Memory B cell (primary cell): ENCODE measurements around the gene ABHD11.
"Not testable (repeated sequence)": the region's sequence is repeated elsewhere in the genome, so short reads cannot be mapped to it uniquely, and the experiment has no call there.

Source experiments
- ATAC-seq: fragments of 150-1000 bp; cut with Tn5 transposase; 2 replicates; pipeline ENCODE4 v1.10.0; 2021; ENCODE audit warnings: low read depth, mild to moderate bottlenecking, moderate library complexity
- DNase-seq, 2 donors: peaks; one replicate each; pipeline ENCODE4 v3.0.0; 2022; ENCODE audit warnings: low spot score in 2 of 2
- H3K27ac Mint-ChIP-seq: one replicate; pipeline ENCODE4 v1.8.0; 2022; ENCODE audit warnings: mild to moderate bottlenecking, moderate library complexity, mixed read lengths
- H3K27me3 Mint-ChIP-seq: one replicate; pipeline ENCODE4 v1.8.0; 2022; ENCODE audit warnings: mixed read lengths
- H3K36me3 Mint-ChIP-seq: one replicate; pipeline ENCODE4 v1.8.0; 2022; ENCODE audit warnings: mild to moderate bottlenecking, mixed read lengths
- H3K4me1 Mint-ChIP-seq: one replicate; pipeline ENCODE4 v1.8.0; 2022; ENCODE audit warnings: mixed read lengths
- H3K4me3 Mint-ChIP-seq: one replicate; pipeline ENCODE4 v1.8.0; 2022; ENCODE audit warnings: mild to moderate bottlenecking, moderate library complexity, mixed read lengths
- H3K9me3 Mint-ChIP-seq: one replicate; pipeline ENCODE4 v1.8.0; 2022; ENCODE audit warnings: mixed read lengths

Gene ABHD11

DNA sequence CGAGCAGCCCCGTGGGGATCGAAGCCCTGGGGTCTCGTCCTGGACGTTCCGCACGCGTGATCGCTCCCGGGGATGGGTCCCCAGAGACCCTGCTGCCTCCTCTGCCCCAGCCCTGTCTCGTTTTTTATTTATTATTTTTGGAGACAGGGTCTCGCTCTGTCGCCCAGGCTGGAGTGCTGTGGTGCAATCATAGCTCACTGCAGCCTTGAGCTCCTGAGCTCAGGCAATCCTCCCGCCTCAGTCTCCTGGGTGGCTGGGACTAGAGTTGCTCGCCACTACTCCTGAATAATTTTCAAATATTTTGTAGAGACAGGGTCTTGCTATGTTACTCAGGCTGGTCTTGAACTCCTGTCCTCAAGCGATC lies 18.8 kb downstream of the ABHD11 start:
- DNase-seq (no peak), ATAC-seq (peak; percentile 13)
- Mint-ChIP-seq H3K4me1 (peaks cover 16% of the 10 kb centered on the region), H3K4me3 (peak overlapping the region; percentile 84), H3K9me3 (no peaks in the 10 kb centered on the region), H3K36me3 (no peaks in the 10 kb centered on the region), H3K27ac (peak overlapping the region; percentile 1), H3K27me3 (peaks cover 8% of the 10 kb centered on the region)

DNA sequence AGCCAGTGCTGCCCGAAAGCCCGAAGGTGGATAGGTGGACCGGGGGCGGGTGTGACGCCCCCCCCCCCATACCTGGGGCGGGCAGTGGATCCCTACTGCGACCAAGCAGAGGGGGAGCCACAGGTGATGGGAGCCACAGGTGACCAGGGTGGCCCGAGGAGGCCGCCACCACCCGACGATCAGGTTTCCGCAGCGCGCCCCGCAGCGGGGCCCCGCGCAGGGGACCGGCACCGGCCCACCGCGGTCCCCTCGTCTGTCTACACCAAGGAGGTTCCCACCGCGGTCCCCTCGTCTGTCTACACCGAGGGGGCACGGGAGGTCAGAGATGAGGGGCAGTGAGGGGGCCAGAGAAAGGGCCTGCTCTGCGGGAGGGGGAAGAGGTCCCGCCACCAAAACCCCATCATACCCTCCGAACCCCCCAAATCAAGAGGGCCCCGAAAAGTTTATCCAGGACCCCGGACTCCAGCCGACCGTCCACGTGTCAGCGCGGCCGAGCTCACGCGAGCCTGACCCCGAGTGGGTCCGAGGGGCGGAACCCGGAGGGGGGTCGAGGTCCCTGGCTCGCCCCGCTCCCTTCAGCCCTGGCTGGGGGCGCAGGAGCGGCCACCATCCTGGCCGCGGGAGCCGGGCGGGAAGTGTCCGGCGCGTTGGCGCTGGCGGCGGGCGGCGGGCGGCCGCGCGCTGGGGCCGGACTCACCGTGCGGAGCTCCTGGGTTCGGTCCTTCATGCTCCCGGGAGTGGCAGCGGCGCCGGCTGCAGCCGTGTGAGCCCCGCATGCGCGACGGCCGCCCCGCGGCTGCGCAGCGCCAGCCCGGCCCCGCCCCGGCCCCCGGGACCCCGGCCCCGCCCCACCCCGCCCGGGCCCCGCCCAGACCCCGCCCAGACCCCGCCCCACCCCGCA lies 19.4 kb downstream of the ABHD11 start, which contains the start of gene STX1A:
STX1A (minus strand) TSS at position 765 of the 901 bp plus-strand sequence; CDS start at position 727, 38 bp downstream.
- H3K4me1 Mint-ChIP-seq: peaks cover 16% of the 10 kb centered on the region
- peak within 1 kb of the TSS; percentile 84 for H3K4me3 Mint-ChIP-seq
- no peaks in the 10 kb centered on the region for H3K9me3 Mint-ChIP-seq
- H3K27me3 Mint-ChIP-seq: peaks cover 8% of the 10 kb centered on the region
- DNase-seq: peak; percentile 59 to 69
- peak within 1 kb of the TSS; percentile 1 for H3K27ac Mint-ChIP-seq
- no peaks in the 10 kb centered on the region for H3K36me3 Mint-ChIP-seq
- peak; percentile 91 for ATAC-seq

DNA sequence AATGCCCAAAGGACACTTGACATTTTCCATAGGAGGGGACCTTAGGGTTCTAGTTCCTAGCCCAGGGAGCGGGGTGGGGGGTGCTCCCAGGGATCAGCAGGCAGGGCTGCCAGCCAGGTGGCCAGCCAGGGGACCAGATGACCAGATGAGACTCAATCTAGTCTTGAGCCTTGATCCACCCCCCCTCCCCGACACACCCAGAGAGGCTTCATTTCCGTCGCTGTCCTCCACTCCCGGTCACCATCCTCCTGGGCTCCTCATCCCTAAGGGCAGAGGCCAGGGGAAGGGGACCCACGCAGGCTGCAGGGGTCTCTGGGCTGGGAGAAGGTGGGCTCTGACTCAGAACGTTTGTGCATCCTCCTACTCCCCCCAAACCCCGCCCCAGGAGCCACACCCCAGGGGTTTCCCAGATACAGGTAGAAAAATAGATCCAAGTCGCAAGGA lies 20.1 kb downstream of the ABHD11 start:
- DNase-seq: no peak
- Mint-ChIP-seq H3K36me3 (no peaks in the 10 kb centered on the region), H3K4me3 (peak overlapping the region; percentile 65), H3K9me3 (no peaks in the 10 kb centered on the region), H3K4me1 (peaks cover 16% of the 10 kb centered on the region), H3K27ac (no peak overlapping the region), H3K27me3 (peaks cover 8% of the 10 kb centered on the region)
- no peak for ATAC-seq

DNA sequence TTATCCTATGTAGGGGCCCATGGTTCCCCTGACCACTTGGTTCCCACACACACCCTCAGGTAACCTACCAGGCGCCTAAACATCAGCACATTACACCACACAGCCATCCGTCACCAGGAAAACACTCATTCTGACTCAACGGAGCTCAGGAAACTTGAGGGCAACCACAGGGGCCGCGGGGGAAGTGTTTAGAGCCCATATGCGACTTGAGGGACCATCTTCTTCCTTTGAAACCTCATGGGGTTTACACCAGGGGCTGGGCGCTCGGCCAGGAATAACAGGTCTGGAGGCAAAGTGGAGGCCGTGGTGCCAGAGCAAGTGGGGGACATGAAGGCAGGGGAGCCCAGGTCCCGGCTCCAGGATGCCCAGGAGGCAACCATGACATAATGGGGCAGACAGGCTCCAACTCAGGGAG lies 20.6 kb downstream of the ABHD11 start:
- Mint-ChIP-seq H3K27ac (no peak overlapping the region), H3K4me1 (peaks cover 17% of the 10 kb centered on the region), H3K36me3 (no peaks in the 10 kb centered on the region), H3K4me3 (peak overlapping the region; percentile 65), H3K9me3 (no peaks in the 10 kb centered on the region), H3K27me3 (peaks cover 8% of the 10 kb centered on the region)
- DNase-seq (no peak), ATAC-seq (peak; percentile 21)

DNA sequence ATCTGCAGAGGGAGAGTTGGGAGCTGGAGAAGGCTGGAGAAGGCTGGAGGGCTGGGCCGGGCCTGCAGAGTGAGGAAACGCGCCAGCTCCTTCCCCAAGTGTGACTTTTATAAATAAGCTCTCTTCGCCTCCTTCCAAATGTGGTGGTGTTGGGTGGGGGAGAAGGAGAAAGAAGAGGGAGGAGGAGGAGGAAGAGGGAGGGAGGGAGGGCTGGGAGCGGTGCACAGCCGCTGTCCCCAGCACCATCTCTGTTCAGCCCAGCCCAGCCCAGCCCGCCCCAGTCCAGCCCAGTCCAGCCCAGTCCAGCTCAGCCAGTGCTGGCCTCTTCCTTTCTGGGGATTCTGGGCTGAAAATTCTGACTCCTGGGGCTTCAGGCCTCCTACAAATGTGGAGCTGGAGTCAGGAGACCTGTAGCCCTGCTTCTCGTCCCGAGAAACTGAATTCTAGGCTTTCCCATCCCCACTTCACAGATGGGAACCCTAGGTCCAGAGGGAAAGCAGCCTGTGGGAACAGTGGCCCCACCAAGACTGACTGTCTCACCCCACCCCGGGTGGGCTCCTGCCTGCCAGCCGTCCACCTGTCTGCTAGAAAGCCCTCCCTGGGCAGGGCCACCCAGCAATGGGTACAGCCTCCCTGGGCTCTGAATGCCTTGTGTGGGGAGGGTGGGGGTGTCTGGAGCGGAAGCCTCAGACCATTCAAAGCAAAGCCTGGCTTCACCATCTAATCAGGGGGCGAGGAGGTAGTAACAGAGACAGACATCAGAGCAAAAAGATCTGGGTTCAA lies 21.4 kb downstream of the ABHD11 start:
- peaks cover 14% of the 10 kb centered on the region for H3K27me3 Mint-ChIP-seq
- H3K27ac Mint-ChIP-seq: no peak overlapping the region
- H3K4me1 Mint-ChIP-seq: peaks cover 18% of the 10 kb centered on the region
- H3K9me3 Mint-ChIP-seq: no peaks in the 10 kb centered on the region
- ATAC-seq (no peak), DNase-seq (no peak)
- H3K36me3 Mint-ChIP-seq: no peaks in the 10 kb centered on the region
- H3K4me3 Mint-ChIP-seq: no peak overlapping the region

DNA sequence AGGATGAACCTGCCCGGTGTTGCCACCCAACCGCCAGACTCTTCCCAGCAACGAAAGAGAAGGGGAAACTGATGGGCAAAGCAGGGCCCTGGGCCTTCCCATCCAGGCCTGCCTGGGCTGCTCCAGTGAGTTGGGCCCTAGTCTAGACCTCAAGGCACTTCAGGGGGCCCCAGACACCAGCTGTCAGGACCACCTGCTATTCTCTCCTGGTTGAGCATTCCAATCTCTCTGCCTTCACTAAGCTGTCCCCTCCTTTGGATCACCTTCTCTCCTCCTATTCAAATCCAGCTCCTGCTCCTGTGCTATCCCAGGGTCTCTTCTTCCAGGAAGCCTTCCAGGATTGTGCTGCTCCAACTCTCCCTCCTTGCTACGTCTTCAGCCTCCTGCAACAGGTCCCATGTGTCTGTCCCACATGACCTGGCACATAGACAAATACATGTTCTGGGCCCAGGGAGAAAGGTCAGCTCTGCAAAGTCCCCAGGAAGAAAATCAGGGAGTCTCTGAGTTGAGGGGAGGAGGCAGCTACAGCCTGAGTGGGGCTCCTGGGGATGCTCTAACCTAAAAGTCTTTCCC lies 22.2 kb downstream of the ABHD11 start:
- Mint-ChIP-seq H3K9me3 (no peaks in the 10 kb centered on the region), H3K36me3 (no peaks in the 10 kb centered on the region), H3K4me1 (peaks cover 18% of the 10 kb centered on the region), H3K4me3 (no peak overlapping the region), H3K27me3 (peaks cover 19% of the 10 kb centered on the region), H3K27ac (no peak overlapping the region)
- DNase-seq (no peak), ATAC-seq (no peak)

DNA sequence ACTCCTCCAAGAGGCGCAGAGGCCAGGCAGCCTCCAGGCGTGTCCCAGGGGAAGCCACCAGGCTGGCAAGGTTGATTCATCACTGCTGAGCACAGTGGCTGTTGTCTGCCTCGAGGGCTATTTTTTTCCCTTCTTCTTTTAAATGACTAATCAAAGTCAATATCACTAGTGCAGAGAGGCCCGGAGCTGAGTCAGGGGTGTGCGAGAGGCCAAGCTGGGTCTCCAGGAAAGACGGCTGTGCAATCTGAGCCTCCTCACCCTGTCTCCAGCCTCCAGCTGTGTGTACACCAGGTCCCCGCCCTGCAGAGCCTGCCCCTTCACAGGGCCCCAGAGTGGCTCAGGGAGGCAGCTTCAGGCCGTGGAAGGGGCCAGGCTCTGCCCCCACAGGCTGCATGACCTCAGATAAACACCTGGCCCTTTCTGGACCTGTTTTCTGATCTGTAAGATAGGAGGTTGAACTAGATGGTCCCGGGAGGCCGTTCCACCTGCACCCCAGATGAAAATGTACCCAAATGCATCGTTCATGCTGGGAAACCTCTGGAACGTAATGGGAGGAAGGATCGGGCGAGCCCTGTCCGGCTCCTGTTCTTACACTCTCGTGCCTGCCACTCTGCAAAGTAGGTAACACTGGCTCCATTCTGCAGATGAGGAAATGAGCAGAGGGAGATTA lies 22.8 kb downstream of the ABHD11 start:
- Mint-ChIP-seq H3K27ac (no peak overlapping the region), H3K4me3 (no peak overlapping the region), H3K4me1 (peaks cover 18% of the 10 kb centered on the region), H3K27me3 (peaks cover 19% of the 10 kb centered on the region), H3K9me3 (no peaks in the 10 kb centered on the region), H3K36me3 (no peaks in the 10 kb centered on the region)
- DNase-seq: no peak
- ATAC-seq: no peak

DNA sequence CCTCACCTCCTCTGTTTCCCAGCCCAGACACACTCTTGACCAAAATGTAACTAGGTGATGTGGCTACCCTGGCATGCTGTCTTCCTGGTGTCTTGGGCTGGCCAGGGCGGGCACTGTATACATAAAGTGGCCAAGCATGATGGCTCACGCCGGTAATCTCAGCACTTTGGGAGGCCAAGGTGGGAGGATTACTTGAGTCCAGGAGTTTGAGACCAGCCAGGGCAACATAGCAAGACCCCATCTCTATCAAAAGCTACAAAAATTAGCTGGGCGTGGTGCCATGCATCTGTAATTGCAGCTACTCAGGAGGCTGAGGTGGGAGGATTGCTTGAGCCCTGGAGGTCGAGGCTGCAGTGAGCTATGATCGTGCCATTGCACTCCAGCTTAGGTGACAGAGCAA lies 25.3 kb downstream of the ABHD11 start:
- not testable (repeated sequence) for DNase-seq, H3K36me3 Mint-ChIP-seq, H3K4me3 Mint-ChIP-seq, ATAC-seq, H3K27ac Mint-ChIP-seq, H3K9me3 Mint-ChIP-seq
- peaks cover 19% of the 10 kb centered on the region for H3K27me3 Mint-ChIP-seq
- H3K4me1 Mint-ChIP-seq: peaks cover 13% of the 10 kb centered on the region

DNA sequence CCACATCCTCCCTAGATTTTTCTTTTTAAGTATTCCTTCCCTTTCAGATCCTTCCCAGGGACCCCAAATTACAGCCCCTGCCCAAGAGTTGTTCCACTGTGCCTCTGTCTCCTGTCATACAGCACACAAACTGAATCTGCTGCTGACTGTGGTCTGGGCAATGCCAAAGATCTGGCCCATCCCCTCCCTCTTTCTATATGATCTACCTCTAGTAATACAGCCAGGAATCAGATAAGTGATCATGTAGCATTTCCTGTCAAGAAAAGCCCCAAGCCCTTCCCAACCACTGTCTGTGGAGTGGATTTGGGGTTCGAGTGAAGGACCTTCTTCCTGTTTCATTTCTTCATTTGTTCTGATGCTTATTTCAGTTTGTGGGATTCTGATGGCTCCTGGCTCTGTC lies 25.8 kb downstream of the ABHD11 start:
- Mint-ChIP-seq H3K4me3 (no peak overlapping the region), H3K4me1 (peaks cover 8% of the 10 kb centered on the region), H3K27ac (no peak overlapping the region), H3K27me3 (peaks cover 16% of the 10 kb centered on the region), H3K36me3 (no peaks in the 10 kb centered on the region), H3K9me3 (no peaks in the 10 kb centered on the region)
- no peak for ATAC-seq
- DNase-seq: no peak

DNA sequence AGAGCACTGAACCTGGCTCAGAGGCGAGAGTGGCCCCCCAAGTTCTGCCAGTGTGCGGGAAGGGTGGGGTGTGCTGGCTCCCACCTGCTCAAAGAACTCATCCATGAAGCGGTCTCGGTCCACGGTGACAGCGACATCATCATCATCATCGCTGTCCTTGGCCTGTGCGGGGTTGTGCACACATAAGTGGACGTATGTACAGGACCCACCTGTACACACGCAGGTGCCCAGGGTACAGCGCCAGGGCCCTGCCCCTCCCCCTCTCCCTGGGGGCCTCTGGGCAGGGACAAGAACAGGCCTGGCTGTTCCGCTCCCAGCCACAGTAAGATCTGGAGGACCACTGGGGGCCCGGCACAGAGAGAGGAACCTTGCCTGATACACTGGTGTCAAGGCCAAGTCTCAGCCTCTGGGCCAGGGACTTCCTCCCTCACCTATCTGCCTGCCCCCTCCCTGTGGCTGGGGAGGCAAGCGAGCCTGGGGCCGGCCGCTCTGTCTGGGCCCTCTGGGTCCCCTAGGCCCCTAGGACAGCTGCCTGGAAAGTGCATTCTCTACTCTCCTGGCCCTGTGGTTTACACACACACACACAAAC lies 29.5 kb downstream of the ABHD11 start:
- Mint-ChIP-seq H3K27ac (no peak overlapping the region), H3K9me3 (no peaks in the 10 kb centered on the region), H3K36me3 (no peaks in the 10 kb centered on the region), H3K4me1 (peaks cover 13% of the 10 kb centered on the region), H3K4me3 (no peak overlapping the region), H3K27me3 (peaks cover 13% of the 10 kb centered on the region)
- ATAC-seq (no peak), DNase-seq (no peak)

DNA sequence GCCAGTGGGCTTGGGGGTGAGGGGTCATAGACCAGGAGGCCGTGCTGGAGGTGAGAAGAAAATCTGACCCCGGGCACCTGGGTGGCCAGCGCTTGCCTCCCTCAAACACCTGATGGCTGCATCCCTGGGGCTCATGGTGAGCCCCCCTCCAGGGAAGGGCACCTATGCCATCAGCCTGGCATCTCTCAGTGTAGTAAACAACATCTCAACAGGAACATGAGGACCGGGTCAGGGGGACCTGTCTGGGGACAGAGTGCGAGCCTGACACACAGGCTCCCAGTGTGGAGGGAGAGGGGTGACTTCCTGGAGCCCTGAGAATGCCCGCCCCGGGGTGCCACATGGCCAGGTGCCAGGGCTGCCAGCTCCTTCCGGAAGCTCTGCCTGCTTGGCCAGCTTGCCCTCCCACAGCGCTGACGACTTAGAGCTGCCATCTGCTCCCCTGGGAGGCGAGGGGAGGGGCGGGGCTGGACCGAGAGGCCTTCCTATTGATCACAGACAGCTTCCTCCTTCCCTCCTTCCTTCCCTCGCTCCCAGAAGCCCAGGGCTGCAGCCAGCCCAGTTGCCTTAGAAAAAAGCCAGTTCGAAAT lies 31.5 kb downstream of the ABHD11 start:
- Mint-ChIP-seq H3K4me1 (peaks cover 17% of the 10 kb centered on the region), H3K27me3 (peaks cover 5% of the 10 kb centered on the region), H3K4me3 (peak overlapping the region; percentile 41), H3K36me3 (no peaks in the 10 kb centered on the region), H3K27ac (no peak overlapping the region), H3K9me3 (no peaks in the 10 kb centered on the region)
- DNase-seq (peak; percentile 38 to 39), ATAC-seq (peak; percentile 72)

DNA sequence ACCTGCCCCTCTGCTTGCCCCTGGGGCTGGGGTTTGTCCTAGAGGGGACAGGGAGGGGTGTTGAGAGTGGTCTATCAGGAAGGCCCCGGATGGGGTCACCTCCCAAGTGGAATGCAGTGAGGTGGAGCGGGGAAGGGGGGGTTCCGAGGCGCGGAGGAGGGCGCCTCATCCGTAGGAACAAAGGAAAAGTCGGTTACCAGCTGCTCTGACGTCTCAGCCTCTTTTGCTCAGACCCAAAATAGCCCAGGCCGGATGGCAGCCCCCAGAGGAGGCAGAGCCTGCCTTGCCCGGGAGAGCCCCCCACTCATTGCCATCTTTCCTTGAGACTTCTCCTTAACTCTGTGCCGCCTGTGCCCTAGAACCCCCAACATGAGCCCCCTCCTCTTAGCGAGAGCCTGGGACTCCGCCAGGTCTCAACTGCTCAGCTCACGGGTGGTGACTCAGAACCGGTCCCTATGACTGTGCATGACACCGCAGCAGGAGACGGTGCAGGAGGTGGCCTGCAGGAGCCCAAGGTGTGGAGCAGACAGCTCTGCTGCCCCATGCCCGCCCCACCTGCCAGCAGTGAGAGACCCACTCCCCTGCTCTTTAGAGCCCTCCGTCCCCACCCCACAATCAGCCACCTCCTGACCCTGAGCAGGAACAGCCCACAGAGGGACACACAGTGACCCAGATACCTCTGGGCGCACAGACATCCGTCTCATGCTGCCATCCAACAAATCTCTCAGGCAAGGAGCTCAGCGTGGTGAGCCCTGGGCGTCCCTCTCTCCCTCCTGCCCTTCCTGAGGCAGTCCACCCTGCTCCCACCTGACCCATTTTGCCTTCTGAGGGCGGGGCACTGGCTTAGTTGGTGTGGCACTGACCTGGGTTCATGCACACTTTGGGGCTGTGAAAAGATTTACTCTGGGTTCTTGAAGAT lies 32.2 kb downstream of the ABHD11 start:
- peaks cover 17% of the 10 kb centered on the region for H3K4me1 Mint-ChIP-seq
- peak overlapping the region; percentile 41 for H3K4me3 Mint-ChIP-seq
- no peaks in the 10 kb centered on the region for H3K36me3 Mint-ChIP-seq
- ATAC-seq: no peak
- no peak overlapping the region for H3K27ac Mint-ChIP-seq
- H3K9me3 Mint-ChIP-seq: no peaks in the 10 kb centered on the region
- peaks cover 1% of the 10 kb centered on the region for H3K27me3 Mint-ChIP-seq
- DNase-seq: no peak
